Lower lobe of right lung (tissue), 2 donors: ENCODE data around the gene ZYG11A. TPM values are rescaled to one million over a fixed set of nuclear protein-coding genes. Genes with fewer than 3 reads are reported as not detected.
A peak's percentile ranks its signal among the peaks of the same experiment; 100 is the strongest.
"Not testable (repeated sequence)": the region's sequence is repeated elsewhere in the genome, so short reads cannot be mapped to it uniquely, and the experiment has no call there.

Source experiments
- ATAC-seq, 2 donors: fragments of 200-7000 bp; cut with Tn5 transposase; one replicate each; pipeline ENCODE4 v1.9.1; 2020 to 2022; ENCODE audit warnings: mild to moderate bottlenecking in 2 of 2, moderate library complexity in 2 of 2
- DNase-seq: peaks from one replicate; pipeline ENCODE4 v3.0.0-alpha.2; 2020
- H3K27ac ChIP-seq: fragments of 200-600 bp; one replicate; pipeline ENCODE4 v1.8.0; 2022
- H3K27me3 ChIP-seq: fragments of 200-600 bp; one replicate; pipeline ENCODE4 v1.8.0; 2022; ENCODE audit warnings: low read depth
- H3K36me3 ChIP-seq: fragments of 200-600 bp; one replicate; pipeline ENCODE4 v1.8.0; 2022; ENCODE audit warnings: mild to moderate bottlenecking
- H3K4me1 ChIP-seq: fragments of 200-600 bp; one replicate; pipeline ENCODE4 v1.8.0; 2022
- H3K4me3 ChIP-seq: fragments of 200-600 bp; one replicate; pipeline ENCODE4 v1.8.0; 2022; ENCODE audit warnings: mild to moderate bottlenecking
- H3K9me3 ChIP-seq: fragments of 200-600 bp; one replicate; pipeline ENCODE4 v1.8.0; 2022
- intact Hi-C: fragments of 100-400 bp; cut with DNase I; formaldehyde crosslinking; loops from one replicate; pipeline ENCODE4 v1.11.0; 2022
- total RNA-seq: library from RNA; stranded (reverse); fragmentation: NEBNext Ultra II Directional; extraction: Animal tissue kit (Norgen Biotek cat#: 25700); gene quantifications from one replicate; pipeline ENCODE4 v1.2.1, GENCODE V29; 2021
- TF ChIP-seq, protein P1 (sequence below): fragments of 200-600 bp; IDR thresholded peaks from one replicate; pipeline ENCODE4 v1.8.0; 2022; ENCODE audit warnings: antibody characterized with exemption, mild to moderate bottlenecking
- donor health status: DM: no; HTN: yes; CAD: no; lungs with severe emphysema.

The ZYG11A gene
- total RNA-seq, 1 donor from 2014 or later: not detected

DNA sequence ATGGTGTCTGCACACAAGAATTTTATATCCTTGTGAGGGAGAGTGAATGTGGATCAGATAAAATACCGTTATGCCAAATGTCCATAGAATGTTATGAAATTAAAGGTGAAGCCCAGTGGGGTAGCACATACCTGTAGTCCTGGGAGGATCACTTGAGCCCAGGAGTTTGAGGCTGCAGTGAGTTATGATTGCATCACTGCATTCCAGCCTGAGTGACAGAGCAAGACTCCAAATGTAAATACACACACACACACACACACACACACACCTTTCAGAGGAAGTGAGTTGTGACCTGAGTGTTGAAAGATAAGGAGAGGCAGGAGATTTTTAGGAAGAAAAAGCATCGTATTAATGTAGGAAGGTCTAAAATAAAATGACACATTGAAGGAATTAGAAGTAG lies 28.1 kb upstream of the ZYG11A start:
- Histone ChIP-seq H3K4me3 (no peak overlapping the region), H3K27ac (no peak overlapping the region), H3K36me3 (peaks cover 70% of the 10 kb centered on the region), H3K4me1 (no peaks in the 10 kb centered on the region), H3K27me3 (no peaks in the 10 kb centered on the region), H3K9me3 (no peaks in the 10 kb centered on the region)
- DNase-seq: no peak
- ATAC-seq: peak; percentile 77 to 85
- TF ChIP-seq, protein P1, sequence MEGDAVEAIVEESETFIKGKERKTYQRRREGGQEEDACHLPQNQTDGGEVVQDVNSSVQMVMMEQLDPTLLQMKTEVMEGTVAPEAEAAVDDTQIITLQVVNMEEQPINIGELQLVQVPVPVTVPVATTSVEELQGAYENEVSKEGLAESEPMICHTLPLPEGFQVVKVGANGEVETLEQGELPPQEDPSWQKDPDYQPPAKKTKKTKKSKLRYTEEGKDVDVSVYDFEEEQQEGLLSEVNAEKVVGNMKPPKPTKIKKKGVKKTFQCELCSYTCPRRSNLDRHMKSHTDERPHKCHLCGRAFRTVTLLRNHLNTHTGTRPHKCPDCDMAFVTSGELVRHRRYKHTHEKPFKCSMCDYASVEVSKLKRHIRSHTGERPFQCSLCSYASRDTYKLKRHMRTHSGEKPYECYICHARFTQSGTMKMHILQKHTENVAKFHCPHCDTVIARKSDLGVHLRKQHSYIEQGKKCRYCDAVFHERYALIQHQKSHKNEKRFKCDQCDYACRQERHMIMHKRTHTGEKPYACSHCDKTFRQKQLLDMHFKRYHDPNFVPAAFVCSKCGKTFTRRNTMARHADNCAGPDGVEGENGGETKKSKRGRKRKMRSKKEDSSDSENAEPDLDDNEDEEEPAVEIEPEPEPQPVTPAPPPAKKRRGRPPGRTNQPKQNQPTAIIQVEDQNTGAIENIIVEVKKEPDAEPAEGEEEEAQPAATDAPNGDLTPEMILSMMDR: no peak
- intact Hi-C loops: no loop called here

DNA sequence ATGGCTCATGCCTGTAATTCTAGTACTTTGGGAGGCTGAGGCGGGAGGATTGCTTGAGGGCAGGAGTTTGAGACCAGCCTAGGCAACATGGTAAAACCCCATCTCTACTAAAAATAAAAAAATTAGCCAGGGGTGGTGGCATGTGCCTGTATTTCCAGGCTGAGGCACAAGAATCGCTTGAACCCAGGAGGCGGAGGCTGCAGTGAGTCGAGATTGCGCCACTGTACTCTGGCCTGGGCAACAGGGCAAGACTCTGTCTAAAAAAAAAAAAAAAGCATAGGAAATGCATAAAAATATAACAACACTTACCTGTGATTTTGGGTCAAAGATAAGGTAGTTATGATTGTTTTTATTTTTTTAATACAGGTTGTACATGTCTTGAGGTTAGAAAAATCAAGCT lies 21.7 kb upstream of the ZYG11A start:
- DNase-seq, intact Hi-C loops, H3K27ac ChIP-seq, ATAC-seq, H3K4me1 ChIP-seq, H3K27me3 ChIP-seq, H3K4me3 ChIP-seq, H3K9me3 ChIP-seq: not testable (repeated sequence)
- peaks cover 71% of the 10 kb centered on the region for H3K36me3 ChIP-seq

DNA sequence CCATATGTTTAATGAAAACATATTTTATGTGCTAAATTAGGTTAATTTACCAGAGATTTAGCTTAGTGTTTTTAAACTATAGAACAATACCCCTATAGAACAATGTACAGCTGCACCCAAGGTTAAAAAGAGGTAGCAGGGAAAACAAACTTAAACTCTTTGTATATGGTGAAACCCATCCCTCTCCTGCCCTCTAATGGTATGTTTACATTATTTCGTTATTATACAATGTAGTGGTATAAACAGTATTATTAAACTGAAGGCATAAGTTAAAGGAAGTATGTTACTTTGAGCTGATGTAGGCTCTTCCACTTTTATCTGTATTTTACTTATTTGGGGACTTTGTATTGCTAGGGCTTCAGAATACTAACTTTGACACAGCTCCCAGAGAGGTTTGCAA lies 16.7 kb upstream of the ZYG11A start:
- Histone ChIP-seq H3K27me3 (no peaks in the 10 kb centered on the region), H3K27ac (no peak overlapping the region)
- DNase-seq: no peak

DNA sequence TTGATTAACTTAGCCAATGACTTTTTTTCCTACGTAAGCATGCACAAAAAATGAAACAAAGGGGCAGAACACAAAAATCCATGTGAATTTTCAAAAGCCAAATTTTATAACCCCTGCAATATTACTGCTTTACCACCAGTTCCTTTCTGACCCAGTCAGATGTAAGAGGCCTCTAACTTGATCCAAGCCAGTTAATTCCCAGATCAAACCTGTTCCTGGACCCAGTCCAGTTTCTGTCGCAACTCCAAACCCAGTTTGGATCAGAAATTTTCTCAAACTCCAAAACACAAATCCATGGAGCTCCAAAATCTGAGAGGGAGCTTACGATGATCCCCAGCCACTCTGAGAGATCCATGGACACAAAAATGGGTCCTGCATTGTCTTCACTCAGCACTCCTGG lies 7.8 kb upstream of the ZYG11A start:
- H3K27ac ChIP-seq: no peak overlapping the region
- TF ChIP-seq, protein P1: no peak
- H3K36me3 ChIP-seq: no peaks in the 10 kb centered on the region
- no peaks in the 10 kb centered on the region for H3K9me3 ChIP-seq
- no peak overlapping the region for H3K4me3 ChIP-seq
- H3K4me1 ChIP-seq: no peaks in the 10 kb centered on the region
- intact Hi-C loops: no loop called here
- DNase-seq: no peak
- no peak for ATAC-seq
- H3K27me3 ChIP-seq: no peaks in the 10 kb centered on the region

More for the DNA sequence above, 16.7 kb upstream of the ZYG11A start:
- H3K4me1 ChIP-seq: no peaks in the 10 kb centered on the region
- peaks cover 23% of the 10 kb centered on the region for H3K36me3 ChIP-seq
- H3K4me3 ChIP-seq: no peak overlapping the region
- H3K9me3 ChIP-seq: no peaks in the 10 kb centered on the region
- TF ChIP-seq, protein P1: no peak
- no peak for ATAC-seq
- intact Hi-C loops: no loop called here

DNA sequence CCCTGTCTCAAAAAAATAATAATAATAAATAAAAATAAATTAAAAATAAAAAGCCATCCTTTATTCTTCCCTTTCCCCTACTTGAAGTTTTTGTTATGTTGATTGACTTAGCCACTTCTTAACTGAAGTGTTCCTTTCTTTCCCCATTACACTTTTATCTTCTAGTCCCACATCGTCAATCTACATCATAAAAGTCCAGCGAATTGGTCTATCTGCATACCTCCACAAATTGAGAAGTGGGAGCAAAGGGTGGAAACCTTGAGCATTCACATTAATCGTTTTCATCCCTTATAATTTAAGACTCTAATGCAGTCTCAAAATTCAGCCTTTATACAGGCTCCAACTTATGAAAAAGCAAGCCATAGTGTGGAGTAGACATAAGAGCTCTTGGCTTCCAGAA lies 6.5 kb upstream of the ZYG11A start:
- no peak for ATAC-seq
- H3K4me1 ChIP-seq: no peaks in the 10 kb centered on the region
- TF ChIP-seq, protein P1: no peak

DNA sequence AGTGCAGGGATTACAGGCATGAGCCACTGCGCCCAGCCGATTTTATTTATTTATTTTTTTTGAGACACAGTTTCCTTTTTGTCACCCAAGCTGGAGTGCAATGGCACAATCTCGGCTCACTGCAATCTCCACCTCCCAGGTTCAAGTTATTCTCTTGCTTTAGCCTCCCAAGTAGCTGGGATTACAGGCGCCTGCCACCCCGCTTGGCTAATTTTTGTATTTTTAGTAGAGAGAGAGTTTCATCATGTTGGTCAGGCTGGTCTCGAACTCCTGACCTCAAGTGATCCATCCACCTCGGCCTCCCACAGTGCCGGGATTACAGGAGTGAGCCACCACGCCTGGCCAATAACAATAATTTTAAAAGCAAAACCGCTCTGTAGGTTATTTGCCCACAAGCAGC lies 3.4 kb upstream of the ZYG11A start:
- peaks cover 37% of the 10 kb centered on the region for H3K27me3 ChIP-seq
- H3K27ac ChIP-seq, DNase-seq, H3K4me1 ChIP-seq, H3K4me3 ChIP-seq, H3K36me3 ChIP-seq, H3K9me3 ChIP-seq, ATAC-seq, intact Hi-C loops: not testable (repeated sequence)

More for the DNA sequence above, 6.5 kb upstream of the ZYG11A start:
- no peaks in the 10 kb centered on the region for H3K36me3 ChIP-seq
- peaks cover 8% of the 10 kb centered on the region for H3K27me3 ChIP-seq
- intact Hi-C loops: no loop called here
- H3K9me3 ChIP-seq: no peaks in the 10 kb centered on the region
- no peak overlapping the region for H3K27ac ChIP-seq
- DNase-seq: no peak
- H3K4me3 ChIP-seq: no peak overlapping the region

DNA sequence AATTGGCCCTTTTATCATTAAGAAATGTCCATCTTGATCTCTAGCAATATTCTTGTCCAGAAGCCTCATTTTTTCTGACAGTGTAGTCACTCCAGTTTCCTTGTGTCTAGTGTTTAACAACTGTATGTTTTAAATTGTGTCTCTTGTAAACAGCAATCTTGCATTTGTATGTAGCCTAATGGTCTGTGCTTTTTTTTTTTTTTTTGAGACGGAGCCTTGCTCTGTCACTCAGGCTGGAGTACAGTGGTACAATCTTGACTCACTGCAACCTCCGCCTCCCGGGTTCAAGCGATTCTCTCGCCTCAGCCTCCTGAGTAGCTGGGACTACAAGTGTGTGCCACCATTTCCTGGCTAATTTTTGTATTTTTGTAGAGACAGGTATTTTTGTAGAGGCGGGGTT lies 2.6 kb downstream of the ZYG11A start:
- H3K9me3 ChIP-seq, H3K36me3 ChIP-seq, DNase-seq, intact Hi-C loops, H3K27ac ChIP-seq, H3K4me1 ChIP-seq, ATAC-seq, H3K4me3 ChIP-seq: not testable (repeated sequence)
- H3K27me3 ChIP-seq: peaks cover 59% of the 10 kb centered on the region
